Activated T-helper 1 cell treated with anti-CD3 and anti-CD28 coated beads, Interleukin-2, amount 50 U/mL, for 16 hours (primary cell): ENCODE data around the gene RANBP3L.
"Not testable (repeated sequence)": the region's sequence is repeated elsewhere in the genome, so short reads cannot be mapped to it uniquely, and the experiment has no call there.

Experiments used
- DNase-seq, 2 donors: peaks; one replicate each; pipeline ENCODE4 v3.0.0-alpha.2; 2020; ENCODE audit warnings: low read depth in 1 of 2, low spot score in 1 of 2

Gene RANBP3L, protein sequence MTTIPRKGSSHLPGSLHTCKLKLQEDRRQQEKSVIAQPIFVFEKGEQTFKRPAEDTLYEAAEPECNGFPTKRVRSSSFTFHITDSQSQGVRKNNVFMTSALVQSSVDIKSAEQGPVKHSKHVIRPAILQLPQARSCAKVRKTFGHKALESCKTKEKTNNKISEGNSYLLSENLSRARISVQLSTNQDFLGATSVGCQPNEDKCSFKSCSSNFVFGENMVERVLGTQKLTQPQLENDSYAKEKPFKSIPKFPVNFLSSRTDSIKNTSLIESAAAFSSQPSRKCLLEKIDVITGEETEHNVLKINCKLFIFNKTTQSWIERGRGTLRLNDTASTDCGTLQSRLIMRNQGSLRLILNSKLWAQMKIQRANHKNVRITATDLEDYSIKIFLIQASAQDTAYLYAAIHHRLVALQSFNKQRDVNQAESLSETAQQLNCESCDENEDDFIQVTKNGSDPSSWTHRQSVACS

DNA sequence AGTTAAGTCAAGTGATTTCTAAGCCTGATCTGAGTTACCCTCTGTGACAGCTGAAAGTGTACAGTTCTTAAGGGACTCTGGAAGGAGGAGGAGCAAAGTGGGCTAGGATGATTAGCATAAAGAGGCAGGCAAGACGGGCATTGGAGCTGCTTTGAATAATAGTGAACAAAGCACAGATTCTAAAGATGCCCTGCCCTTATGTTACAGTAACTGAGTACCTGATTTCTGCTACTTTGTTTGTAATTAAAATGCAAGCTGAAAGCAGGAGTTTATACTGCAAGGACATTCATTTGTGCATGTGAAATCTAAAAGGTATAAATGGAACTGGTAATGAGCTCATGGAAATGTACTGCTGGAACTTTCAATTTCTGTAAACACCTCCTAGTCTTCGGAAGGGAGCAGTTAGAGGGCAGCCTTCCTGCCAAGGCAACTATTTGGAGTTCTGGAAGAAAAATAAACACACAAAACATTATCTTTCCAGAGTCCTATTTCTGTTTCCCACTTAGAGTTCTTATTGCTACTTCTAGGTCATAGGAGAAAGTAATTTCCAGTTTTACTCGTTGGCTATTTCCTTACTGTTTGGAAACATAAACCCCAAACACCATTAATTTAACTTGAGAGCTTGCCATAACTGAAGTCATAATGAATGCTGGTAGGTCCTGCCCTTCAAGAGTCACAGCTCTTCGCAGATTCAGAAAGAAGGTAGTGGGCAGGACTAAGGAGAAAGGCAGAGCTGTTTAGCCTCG is at the start of gene RANBP3L:
Gene RANBP3L, minus strand, starts transcription at position 45 of the 746 bp plus-strand sequence. CDS start 486 bp downstream, outside the sequence.
- DNase-seq: no peak

DNA sequence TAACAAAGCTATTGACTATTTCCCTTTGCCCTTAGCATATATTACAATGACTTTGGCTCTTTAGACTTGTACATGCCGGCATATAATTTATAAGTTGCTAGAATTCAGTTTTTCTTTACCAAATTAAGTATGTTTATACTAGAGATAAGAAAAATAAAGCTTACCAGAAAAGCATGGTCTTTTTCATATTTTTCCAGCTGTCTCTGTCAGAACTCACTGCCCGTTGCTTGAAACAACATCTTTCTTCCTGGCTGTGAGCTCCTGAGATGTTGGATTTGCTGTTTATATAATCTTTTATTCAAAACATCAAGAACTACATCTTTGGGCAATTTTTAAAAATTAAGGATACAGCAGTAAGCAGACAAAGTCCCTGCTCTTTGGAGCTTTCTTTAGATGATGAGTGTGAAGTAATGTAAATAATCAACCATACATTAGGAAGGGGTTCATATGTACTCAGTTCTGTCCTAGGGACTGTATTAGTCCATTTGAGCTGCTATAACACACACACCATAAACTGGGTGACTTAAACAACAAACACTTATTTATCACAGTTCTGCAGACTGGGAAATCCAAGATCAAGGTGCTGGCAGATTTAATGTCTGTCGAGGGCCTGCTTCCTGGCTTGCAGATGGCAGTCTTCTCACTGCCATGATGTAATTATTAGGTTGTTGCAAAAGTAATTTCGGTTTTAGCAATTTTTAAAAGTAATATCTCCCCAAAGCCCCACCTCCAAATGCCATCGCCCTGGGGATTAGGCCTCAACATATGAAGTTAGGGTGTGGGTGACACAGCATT is 45.4 kb upstream of the RANBP3L start:
- no peak for DNase-seq

DNA sequence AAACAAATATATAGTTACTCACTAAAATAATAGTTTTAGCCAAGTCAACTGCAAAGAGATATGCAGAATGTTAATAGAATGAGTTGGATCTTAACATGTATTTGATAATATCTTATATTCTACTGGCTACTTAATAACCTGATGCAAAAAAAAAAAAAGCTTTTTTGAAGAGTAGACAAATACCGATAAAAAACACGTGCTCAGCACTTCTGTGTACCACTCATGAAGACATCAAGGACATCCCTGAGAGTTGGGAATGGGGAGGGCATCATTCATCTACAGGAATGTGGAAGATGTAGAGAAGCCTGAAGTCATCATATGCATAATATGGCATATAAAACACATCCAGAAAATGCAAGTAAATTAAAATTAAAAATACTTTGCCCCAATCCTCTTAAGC is 43.2 kb upstream of the RANBP3L start:
- no peak for DNase-seq

DNA sequence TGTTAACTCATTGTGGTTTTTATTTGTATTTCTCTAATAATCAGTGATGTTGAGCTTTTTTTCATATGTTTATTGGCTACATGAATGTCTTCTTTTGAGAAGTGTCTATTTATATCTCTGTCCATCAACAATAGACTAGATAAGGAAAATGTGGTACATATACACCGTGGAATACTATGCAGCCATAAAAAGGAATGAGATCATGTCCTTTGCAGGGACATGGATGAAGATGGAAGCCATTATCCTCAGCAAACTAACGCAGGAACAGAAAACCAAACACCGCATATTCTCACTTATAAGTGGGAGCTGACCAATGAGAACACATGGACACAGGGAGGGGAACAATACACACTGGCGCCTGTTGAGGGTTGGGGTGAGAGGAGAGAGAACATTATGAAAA is 40.0 kb upstream of the RANBP3L start:
- DNase-seq: not testable (repeated sequence)

DNA sequence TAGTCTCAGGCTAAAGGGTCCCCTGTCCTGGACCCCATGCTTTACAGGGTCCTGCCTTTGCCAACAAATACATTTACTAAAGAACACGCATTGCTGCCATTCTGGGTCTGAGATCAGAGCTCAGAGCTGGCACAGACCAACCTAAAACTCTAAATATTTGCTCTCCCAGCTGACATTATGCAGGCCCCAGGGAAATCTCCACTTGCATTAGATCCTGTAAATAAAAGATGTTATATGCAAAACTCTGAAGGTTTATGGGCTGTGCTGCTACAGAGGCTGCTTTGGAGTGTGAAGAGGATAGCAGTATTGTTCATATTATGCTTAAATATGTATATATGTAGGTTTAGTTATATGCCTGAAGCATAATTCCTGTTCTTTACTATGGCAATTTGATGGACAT is 35.9 kb upstream of the RANBP3L start:
- no peak for DNase-seq

DNA sequence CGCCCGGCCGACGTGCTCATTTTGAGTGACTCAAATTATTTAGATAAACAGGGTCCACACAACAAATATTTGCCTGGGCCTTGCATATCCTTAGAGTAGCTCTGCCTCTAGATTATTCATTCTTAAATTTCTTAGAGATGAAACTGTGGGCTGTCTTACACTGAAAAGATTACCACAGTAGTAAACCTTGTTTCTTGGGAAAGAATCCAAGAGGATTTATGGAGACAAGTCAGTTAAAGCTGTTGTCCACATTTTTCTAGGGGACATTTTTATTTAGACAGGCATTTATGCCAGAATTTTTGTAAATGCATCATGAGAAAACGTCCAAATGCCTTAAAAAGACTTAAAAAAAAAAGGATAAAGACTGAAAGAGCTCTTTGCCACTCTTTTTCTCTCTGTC is 32.6 kb upstream of the RANBP3L start:
- DNase-seq: no peak

DNA sequence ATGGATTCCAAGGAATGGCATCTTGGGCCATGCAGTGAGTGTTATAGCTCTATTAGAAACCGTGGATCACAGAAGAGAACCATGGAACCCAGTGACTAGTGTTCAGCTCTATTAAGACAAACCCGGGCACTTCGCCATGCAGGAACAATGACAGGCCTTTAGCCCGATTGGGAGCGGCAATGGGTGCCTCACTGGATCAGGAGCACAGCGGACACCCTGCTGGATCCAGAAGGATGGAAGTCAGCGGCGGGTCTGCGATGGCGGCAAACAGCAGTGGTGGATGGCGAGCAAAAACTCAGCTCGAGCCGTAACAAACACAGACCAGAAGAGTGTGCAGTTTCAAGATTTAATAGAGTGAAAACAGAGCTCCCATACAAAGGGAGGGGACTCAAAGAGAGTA is 31.0 kb upstream of the RANBP3L start:
- DNase-seq: not testable (repeated sequence)

DNA sequence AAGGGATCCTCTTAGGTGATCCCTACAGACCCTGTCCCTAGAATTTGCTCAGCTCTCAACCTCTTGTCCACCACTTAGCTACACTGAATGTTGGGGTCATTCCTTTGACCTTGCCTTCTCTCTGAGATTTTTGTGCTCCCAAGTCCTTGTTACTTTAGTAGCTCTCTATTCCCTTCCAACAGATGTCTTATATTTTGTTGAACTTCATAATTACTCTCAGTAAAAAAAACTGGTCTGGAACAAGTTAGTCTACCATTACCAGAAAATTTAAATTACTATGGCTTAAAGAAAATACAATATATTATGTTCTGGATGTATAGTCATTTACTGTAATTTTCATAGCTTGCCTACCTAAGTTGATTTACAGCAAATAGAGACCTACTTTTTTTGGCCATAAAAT is 23.5 kb upstream of the RANBP3L start:
- no peak for DNase-seq

DNA sequence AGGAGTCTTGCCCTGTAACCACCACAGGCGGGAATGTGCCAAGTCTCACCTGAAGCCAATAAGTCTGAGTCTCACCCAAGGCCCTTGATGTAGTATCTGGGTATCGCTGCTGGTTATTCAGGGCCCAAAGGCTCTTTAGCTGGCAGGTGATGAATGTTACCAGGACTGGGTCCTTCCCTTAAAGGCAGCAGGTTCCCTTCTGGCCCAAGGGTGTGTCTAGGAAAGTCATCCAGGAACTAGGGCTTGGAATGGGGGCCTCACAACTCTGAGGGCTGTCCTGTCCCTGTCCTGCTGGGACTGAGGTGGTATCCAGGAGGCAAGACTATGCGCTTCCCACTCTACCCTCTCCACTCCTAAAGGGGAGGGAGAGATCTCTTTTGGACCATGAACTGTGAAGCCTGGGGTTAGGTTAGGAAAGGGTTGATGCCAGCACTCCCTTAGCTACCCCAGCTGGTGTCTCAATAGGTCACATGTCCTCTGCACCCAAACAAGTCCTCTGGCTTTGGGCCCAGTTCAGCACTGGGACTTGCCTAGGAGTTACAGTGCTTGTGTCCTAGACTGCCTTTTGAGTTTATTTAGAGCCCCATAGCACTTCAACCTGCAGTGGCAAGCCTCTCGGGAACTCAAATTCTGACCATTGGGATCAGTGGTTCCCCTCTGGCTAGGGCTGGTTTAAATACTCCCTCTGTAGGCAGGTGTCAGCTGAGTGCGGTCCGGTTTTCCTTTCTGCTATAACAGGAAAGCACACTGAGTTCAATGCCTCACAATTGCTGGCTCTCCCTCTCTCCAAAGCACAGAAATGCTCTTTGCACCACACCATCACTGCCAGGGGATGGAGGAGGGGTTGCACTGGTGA is 22.5 kb upstream of the RANBP3L start:
- no peak for DNase-seq

DNA sequence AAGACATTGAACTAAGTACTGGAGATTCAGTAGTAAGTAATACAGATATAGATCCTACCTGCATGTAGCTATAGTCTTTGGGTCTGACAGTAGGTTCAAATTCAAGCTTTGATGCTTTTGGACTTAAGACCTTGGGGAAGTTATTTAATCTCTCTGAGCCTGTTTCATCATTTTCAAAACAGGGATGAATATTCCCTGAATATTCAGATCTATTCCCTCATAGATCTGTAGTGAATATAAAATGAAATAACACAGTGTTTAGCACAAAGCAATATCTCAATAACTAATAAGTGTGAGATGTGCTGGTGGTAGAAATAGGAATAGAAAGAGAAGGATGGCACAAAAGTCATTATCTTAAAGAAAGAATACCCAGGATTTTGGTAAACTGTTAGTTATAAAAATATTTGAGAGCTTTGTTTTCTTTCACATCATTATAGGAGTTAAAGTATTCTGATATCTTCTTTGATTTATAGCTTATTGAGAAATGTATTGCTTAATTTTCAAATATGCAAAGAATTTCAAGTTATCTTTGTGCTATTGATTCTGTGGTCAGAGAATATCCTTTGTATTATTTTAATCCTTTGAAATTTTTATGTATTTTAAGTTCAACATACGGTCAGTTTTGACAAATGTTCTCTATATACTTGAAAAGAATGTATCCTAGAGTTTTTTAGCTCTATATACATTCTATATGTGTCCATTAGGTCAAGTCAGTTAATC is 11.4 kb upstream of the RANBP3L start:
- DNase-seq: no peak

DNA sequence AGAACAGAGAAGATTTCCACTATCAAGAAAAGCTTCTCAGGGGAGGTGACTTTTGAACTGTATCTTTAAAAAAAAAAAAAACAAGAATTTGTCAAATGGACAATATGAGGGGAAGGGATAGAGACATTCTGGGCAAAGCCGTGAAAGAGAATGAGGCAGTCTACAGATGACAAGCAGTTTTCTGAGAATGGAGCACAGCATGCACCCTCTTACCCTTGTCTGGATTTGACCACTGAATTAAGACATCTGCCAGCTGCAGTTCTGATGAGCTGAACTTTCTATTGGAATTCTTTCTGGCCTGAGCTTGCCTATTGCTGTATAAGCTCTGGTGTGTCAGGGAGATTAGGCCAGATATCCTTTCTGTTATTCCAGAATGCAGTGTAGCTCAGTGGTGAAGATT is 10.3 kb upstream of the RANBP3L start:
- no peak for DNase-seq

DNA sequence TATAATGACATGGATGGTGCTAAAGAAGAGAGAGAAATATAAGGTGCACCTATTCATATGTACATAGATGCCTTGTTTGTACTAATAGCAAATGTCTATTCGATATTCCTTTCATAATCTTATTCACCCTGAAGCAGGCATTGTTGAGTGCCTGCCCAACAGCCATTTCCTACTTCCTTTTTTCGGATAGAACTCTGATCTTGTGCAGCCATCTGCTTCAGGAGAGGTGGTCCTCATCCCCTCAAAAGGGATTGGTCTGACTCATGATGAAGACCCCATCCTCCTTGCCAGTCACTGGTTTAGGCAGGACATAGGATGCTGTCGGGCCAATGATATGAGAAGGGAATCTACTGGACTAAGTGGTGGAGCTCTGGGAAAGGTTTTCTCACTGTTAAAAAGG is 8.4 kb upstream of the RANBP3L start:
- no peak for DNase-seq

DNA sequence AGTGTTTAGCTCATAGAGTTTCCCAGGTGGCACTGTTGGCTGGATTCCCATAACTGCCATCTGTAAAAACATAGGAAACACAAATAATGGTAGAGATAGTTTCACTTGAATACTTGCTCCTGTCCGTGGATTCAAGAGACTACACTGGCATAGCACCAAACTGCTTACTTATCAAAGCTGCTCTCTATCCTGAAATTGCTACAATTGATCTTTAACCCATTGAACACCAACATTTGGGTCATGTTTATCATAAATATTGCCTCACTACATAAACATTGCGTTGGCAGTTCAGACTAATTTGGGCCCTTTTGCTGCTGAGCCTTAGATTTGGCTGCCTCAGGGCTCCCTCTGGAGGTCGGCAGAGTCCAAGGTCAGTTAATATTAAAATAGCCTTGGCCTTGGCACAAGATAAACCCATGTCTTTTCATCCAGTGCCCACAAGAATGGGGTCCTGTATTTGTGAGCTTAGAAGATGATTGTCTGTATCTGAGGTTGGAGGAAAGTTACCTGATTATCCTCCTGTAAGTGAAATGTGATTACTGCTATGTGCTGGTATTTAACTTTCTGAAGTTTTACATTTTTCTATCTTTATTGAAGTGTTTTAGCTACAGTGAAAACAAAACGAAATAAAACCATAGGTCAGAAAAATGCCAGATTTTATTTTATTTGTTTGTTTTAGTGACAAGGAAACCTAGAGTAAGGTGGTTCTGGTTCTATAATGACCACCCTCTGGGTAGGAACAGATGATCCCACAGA is 4.0 kb upstream of the RANBP3L start:
- DNase-seq: no peak

DNA sequence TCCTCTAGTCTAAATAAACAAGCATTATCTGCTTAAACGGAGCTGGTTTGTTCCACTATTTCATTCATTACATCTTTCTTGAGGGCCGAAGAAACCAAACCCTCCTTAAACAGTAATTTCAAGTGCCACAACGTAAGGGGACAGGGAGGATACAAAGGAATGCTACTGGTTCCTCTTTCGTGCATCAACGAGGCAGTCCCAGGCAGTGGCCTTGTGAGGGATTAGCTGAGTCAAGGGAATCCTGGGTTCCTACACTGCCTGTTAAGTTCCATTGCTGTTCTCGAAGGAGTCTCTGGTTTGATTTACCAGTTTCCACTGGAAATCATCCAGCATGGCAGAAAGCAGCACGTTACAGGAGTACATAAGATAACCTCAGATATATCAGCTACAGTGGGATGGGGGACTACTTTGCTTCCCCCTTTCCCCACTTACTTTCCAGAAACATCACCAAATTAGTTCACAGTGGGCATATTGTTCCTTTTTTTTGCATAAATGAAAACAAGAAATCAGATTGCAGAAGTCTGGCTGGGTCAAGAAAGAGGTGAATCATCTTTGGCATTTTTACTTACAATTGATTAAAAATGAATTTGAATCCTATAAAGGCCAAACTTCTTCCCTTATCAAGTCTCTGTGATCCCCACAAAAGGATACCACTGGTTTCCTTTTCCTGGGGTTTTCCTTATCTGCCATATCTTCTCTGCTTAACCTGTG is 2.5 kb upstream of the RANBP3L start:
- no peak for DNase-seq

DNA sequence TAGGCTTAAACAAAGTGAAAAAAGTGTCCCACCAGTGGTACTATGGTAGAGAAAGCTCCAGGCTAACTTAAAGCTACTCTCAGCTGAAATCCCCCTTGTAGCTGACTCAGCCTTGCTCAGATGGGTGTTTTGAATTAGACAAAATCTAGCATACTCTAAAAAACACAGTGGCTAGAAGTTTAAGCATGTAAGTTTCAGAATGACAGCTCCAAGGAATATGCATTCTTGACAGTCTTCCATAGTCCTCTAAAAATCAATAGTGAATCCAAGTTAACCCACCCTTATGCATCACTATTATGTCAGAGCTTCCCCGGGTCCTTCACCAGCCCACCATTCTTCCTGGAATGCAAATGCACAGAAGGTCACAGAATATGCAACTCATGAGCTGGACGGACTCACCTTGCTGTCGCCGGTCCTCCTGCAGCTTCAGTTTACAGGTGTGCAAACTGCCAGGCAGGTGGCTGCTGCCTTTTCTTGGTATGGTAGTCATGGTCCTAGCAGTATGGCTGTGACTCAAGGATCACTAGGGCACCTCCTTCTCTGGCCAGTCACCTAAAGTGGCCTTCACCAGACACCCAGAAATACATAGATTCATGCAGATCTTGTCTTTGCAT is 668 bp downstream of the RANBP3L start:
- no peak for DNase-seq

DNA sequence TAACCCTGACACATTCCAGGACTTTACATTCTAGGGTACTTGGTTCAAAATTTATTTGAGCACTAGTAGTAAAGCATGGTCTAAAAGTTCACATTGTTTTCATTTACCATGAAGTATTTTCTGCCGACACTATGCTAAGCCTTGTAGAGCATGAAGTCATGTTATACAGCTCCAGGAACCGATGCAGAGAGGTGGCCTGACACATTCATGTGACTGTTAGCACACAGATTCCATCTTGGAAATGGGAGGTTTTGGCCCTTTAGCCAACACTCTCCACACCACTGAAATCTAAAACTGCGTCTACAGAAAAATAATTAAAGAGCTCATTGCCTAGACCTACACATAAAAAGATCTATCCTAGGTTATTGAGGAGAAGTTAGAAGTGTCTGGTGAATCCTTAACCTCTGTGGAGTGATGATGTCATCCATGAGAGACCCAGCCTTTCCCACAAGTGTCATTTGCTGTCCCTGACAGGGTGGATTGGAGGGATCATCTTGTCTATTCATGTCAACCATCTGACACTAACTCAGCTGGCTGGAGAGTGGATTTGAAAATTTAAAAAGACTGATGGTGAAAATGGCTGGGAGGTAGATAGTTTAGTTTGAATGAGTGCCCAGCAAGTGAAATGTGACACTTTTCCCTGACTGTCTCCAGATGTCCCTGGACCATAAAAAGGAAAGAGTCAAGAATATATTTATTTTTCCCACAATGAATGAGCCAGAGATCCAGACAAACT is 1.3 kb downstream of the RANBP3L start:
- DNase-seq: no peak

DNA sequence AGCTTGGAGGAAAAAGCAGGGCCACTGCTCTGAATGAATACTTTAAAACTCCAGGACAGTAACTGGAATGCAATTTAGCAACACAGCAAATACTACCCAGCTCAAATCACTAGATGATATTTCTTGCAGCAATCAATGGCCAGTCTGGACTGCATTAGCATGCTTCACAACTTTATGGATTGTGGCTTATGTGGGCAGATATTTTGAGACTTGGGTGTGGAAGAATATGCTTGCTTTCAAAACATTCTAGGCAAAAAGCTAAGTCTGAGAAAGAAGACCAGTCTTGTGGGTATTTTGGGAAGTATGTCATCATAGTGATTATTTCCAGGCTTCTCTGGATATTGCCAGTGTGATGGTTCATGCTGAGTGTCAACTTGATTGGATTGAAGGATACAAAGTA is 3.1 kb downstream of the RANBP3L start:
- DNase-seq: no peak

DNA sequence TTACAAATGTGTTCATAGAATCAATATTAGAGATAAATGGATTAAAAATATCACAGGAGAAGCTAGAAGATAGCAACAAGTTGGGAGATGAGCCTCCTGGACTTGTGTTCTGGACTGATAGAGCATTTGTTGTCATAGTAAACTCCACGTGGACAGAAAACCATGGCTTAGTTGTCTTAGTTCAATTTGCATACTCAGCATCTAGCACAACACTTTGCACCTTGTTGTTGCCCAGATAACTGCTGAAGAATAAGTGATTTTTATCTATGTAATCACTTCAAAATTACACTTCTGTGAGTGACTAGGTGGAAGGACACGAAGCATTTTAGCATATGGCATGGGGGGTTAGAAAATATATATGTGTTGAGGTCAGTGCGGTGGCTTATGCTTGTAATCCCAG is 4.0 kb downstream of the RANBP3L start:
- DNase-seq: no peak
